ENCODE results near the gene PDE4C.

The PDE4C gene

DNA sequence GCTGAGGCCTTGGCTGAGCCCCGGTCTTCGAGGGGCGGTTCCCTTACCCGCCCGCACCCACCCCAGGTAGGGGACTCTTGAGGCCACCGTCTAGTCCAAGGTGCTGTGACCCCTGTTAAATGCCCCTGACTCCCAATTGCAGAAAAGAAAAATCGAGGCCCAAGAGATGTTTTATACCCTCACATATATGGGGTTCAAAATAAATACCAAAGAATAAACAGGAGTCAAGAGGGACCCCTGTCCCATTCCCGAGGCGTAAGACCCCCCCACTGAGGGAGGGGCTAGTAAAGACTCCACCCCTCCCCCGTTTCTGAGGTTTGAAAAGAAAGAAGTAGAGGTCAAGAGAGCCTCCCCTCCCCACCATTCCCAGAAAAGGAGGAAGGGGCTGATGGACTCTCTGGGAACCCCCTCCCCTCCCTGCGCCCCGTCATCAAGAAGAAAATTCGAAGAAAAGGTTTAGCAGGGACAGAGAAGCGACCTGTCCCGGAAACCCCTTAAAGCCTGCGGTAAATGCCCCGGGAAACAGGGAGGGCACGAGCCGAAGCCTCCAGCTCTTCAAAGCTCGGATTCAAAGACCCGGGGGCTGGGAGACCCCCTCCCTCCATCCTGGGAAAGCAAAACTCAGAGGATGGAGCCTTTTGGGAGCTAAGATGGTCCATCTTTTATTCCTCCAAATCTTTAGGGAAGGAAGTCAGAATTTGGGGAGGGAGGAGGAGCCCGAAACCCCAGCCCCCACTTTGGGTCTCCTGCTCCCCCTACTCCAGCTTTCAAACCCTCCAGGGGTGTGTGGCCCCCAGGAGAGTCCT, 21.6 kb downstream of the PDE4C start:
- peak overlapping the region; percentile 94 for H3K27ac Mint-ChIP-seq
- DNase-seq = peak; percentile 54

DNA sequence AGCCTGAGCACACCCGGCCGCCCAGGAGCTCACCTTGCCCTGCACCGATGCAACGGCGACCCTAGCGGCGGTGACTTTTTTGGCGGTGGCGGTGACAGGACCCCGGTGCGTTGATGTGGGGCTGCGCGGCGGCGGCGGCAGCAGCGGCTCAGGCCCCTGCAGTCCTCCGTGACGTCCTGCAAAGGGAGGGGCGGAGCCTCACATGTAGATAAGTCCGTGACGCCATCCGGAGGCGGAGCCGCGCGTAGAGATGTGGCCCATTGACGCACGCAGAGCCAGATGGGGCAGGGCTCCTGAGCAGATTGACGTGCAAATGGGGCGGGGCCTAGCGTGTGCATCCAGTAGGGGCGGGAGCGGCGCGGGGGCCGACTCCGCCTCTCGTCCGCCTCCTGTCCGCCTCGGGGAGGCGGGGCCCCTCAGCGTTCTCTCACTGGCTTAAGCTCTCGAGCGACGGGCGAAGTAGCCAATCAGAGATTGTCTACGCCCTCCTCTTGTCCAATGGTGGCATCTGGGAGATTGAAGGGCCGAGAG, 22.3 kb downstream of the PDE4C start, which contains the start of gene RAB3A:
Gene RAB3A, minus strand, starts transcription at position 180 of the 531 bp plus-strand sequence. CDS start 1,302 bp downstream, outside the sequence.
- Mint-ChIP-seq H3K36me3 (peaks cover 10 to 17% of the 10 kb centered on the region in 2 donors), H3K4me3 (peak within 1 kb of the TSS; percentile 94 to 95), H3K9me3 (no peaks in the 10 kb centered on the region), H3K4me1 (peaks cover 14 to 35% of the 10 kb centered on the region in 2 donors), H3K27me3 (peaks cover 5 to 6% of the 10 kb centered on the region in 2 donors), H3K27ac (peak within 1 kb of the TSS; percentile 94)
- ATAC-seq (replicated peaks) (peak; percentile 90 to 92), DNase-seq (peak; percentile 99)

More for the DNA sequence above, 21.6 kb downstream of the PDE4C start:
- H3K4me1 Mint-ChIP-seq = peaks cover 14 to 35% of the 10 kb centered on the region in 2 donors
- ATAC-seq (replicated peaks) = peak; percentile 12 to 15
- H3K36me3 Mint-ChIP-seq = peaks cover 10 to 17% of the 10 kb centered on the region in 2 donors
- no peaks in the 10 kb centered on the region for H3K9me3 Mint-ChIP-seq
- H3K27me3 Mint-ChIP-seq = peaks cover 5 to 10% of the 10 kb centered on the region in 2 donors
- H3K4me3 Mint-ChIP-seq = peak overlapping the region; percentile 88 to 94

DNA sequence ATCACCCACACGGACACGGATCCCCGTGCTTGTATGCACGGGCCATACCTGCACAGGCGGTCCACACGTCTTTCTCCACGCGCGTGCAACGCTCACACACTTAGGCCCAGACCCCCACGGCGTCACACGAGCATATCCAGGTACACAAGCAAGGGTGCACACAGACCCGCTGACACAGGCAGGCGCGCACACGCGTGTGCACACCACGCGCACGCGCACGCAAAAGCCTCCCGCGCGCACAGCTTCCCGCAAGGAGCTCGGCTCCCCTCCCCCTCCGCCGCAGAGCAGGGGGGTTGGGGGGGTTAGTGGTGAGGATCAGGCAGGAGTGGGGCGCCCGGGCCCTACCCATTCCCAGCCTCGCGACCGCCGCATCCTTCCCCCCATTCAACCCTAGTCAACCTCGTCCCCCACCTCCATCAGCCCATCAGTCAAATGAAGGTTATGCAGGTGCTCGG, 22.8 kb downstream of the PDE4C start:
- peak overlapping the region; percentile 91 for H3K27ac Mint-ChIP-seq
- peaks cover 1% of the 10 kb centered on the region in 2 donors for H3K27me3 Mint-ChIP-seq
- H3K9me3 Mint-ChIP-seq = no peaks in the 10 kb centered on the region
- DNase-seq = no peak
- H3K36me3 Mint-ChIP-seq = peaks cover 15 to 22% of the 10 kb centered on the region in 2 donors
- peaks cover 14 to 35% of the 10 kb centered on the region in 2 donors for H3K4me1 Mint-ChIP-seq
- peak overlapping the region; percentile 94 to 95 for H3K4me3 Mint-ChIP-seq
- peak; percentile 8 to 20 for ATAC-seq (replicated peaks)

DNA sequence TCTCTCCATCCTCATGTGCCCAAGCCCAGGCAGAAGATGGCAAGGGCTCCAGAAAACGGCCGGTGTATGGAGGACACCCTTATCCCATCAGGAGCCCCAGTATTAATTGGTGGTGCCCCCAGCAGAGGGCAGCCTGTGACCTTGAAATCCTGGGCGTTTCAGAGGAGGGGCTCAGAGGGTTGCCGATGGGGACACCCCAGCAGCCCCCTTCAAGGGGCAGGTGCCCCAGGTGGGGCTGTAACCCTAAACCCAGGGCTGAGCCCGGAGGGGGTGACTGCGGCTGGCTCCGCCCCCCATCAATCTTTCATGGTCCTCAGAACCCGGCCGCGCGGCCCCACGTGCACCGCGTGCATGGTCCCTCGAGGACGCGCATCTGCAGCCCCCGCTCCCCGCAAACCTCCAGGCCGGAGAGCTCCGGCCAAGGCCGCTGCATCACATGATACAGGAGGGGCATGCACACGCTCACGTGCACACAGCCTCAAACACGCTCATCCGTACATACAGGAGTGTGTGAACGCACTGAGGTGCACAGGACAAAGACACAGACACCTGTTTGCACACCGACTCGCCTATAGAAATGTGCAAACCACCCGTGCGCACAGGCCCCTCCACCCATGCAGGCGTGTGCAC, 23.3 kb downstream of the PDE4C start:
- Mint-ChIP-seq H3K4me1 (peaks cover 14 to 35% of the 10 kb centered on the region in 2 donors), H3K27me3 (no peaks in the 10 kb centered on the region), H3K4me3 (peak overlapping the region; percentile 94 to 95), H3K36me3 (peaks cover 20 to 27% of the 10 kb centered on the region in 2 donors), H3K27ac (peak overlapping the region; percentile 91), H3K9me3 (no peaks in the 10 kb centered on the region)
- ATAC-seq (replicated peaks) (no peak), DNase-seq (no peak)

GRCh38 chr19:18202397-18202777, 23.9 kb downstream of the PDE4C start:
- Mint-ChIP-seq H3K4me1 (peaks cover 14 to 35% of the 10 kb centered on the region in 2 donors), H3K9me3 (no peaks in the 10 kb centered on the region), H3K4me3 (peak overlapping the region; percentile 72 to 94), H3K36me3 (peaks cover 21 to 31% of the 10 kb centered on the region in 2 donors), H3K27ac (no peak overlapping the region), H3K27me3 (no peaks in the 10 kb centered on the region)
- DNase-seq (no peak), ATAC-seq (replicated peaks) (no peak)

DNA sequence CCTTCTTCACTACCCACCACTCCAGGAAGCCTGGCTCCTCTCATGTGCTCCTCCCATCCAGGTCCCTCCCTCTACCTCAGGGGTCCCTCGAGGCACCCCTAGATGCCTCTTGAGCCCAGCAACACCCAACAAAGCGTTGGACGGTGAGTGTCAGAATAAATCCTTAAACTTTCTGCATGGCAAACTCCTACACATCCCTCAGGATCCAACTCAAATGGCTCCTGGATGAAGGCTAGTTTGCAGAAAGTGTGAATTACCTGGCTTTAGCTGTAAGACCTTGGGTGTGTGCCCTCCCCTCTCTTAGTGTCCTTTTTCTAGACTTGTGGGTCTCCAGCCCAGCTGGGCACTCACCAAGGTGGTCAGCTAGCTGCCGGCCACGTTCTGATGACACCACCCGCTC, 27.9 kb downstream of the PDE4C start:
- H3K36me3 Mint-ChIP-seq = peaks cover 29 to 49% of the 10 kb centered on the region in 2 donors
- no peaks in the 10 kb centered on the region for H3K27me3 Mint-ChIP-seq
- DNase-seq = no peak
- peaks cover 25 to 35% of the 10 kb centered on the region in 2 donors for H3K4me1 Mint-ChIP-seq
- H3K27ac Mint-ChIP-seq = no peak overlapping the region
- no peaks in the 10 kb centered on the region for H3K9me3 Mint-ChIP-seq
- no peak for ATAC-seq (replicated peaks)
- H3K4me3 Mint-ChIP-seq = no peak overlapping the region

GRCh38 chr19:18197941-18198340, 28.3 kb downstream of the PDE4C start:
- Mint-ChIP-seq H3K27me3 (no peaks in the 10 kb centered on the region), H3K4me1 (peaks cover 20 to 31% of the 10 kb centered on the region in 2 donors), H3K27ac (no peak overlapping the region), H3K9me3 (no peaks in the 10 kb centered on the region), H3K36me3 (peaks cover 29 to 49% of the 10 kb centered on the region in 2 donors), H3K4me3 (no peak overlapping the region)
- ATAC-seq (replicated peaks) (no peak), DNase-seq (no peak)

- no peak overlapping the region for H3K4me3 Mint-ChIP-seq
- peaks cover 25 to 47% of the 10 kb centered on the region in 2 donors for H3K36me3 Mint-ChIP-seq
- H3K4me1 Mint-ChIP-seq = peaks cover 17 to 24% of the 10 kb centered on the region in 2 donors
- ATAC-seq (replicated peaks) (no peak), DNase-seq (no peak)
- H3K9me3 Mint-ChIP-seq = no peaks in the 10 kb centered on the region
- no peaks in the 10 kb centered on the region for H3K27me3 Mint-ChIP-seq
- H3K27ac Mint-ChIP-seq = no peak overlapping the region
Measured at GRCh38 chr19:18197306-18197705, 28.9 kb downstream of the PDE4C start.

- Mint-ChIP-seq H3K27me3 (no peaks in the 10 kb centered on the region), H3K27ac (peak overlapping the region; percentile 67), H3K4me3 (no peak overlapping the region), H3K4me1 (peaks cover 19 to 27% of the 10 kb centered on the region in 2 donors), H3K36me3 (peaks cover 20 to 39% of the 10 kb centered on the region in 2 donors), H3K9me3 (no peaks in the 10 kb centered on the region)
- no peak for ATAC-seq (replicated peaks)
- DNase-seq = no peak
Measured at GRCh38 chr19:18196511-18196845, 29.8 kb downstream of the PDE4C start.

- peaks cover 19 to 28% of the 10 kb centered on the region in 2 donors for H3K4me1 Mint-ChIP-seq
- no peaks in the 10 kb centered on the region for H3K9me3 Mint-ChIP-seq
- peak overlapping the region; percentile 87 to 92 for H3K4me3 Mint-ChIP-seq
- H3K27ac Mint-ChIP-seq = peak overlapping the region; percentile 84
- H3K36me3 Mint-ChIP-seq = peaks cover 19 to 32% of the 10 kb centered on the region in 2 donors
- ATAC-seq (replicated peaks) (no peak), DNase-seq (peak; percentile 35)
- no peaks in the 10 kb centered on the region for H3K27me3 Mint-ChIP-seq
Measured at GRCh38 chr19:18194554-18195238, 31.5 kb downstream of the PDE4C start.

DNA sequence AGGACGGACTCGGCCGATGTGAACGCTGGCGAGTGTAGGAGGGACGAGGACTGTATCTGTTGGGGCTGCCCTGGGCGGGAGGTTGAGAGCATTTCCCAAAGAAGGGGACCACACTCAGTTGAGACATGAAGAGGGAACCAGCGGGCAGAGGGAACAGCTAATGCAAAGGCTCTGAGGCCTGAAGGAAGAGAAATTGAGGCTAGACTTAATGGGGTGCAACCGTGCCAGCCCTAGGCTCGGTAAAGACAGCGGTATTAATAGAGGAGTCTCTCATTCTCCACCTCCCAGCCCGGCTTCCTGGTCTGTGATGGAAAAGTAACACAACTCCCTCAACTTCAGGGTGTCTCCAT, 32.1 kb downstream of the PDE4C start:
- no peaks in the 10 kb centered on the region for H3K9me3 Mint-ChIP-seq

GRCh38 chr19:18193388-18194180, 32.7 kb downstream of the PDE4C start:
- H3K4me1 Mint-ChIP-seq = peaks cover 21 to 28% of the 10 kb centered on the region in 2 donors
- H3K27me3 Mint-ChIP-seq = no peaks in the 10 kb centered on the region
- ATAC-seq (replicated peaks) (no peak), DNase-seq (no peak)
- peak overlapping the region; percentile 95 for H3K27ac Mint-ChIP-seq
- H3K9me3 Mint-ChIP-seq = no peaks in the 10 kb centered on the region
- peak overlapping the region; percentile 87 to 92 for H3K4me3 Mint-ChIP-seq
- peaks cover 15 to 28% of the 10 kb centered on the region in 2 donors for H3K36me3 Mint-ChIP-seq

More for the DNA sequence above, 32.1 kb downstream of the PDE4C start:
- no peaks in the 10 kb centered on the region for H3K27me3 Mint-ChIP-seq
- H3K4me1 Mint-ChIP-seq = peaks cover 19 to 28% of the 10 kb centered on the region in 2 donors
- peak overlapping the region; percentile 87 to 92 for H3K4me3 Mint-ChIP-seq
- no peak for DNase-seq
- H3K36me3 Mint-ChIP-seq = peaks cover 19 to 32% of the 10 kb centered on the region in 2 donors
- no peak for ATAC-seq (replicated peaks)
- H3K27ac Mint-ChIP-seq = no peak overlapping the region

DNA sequence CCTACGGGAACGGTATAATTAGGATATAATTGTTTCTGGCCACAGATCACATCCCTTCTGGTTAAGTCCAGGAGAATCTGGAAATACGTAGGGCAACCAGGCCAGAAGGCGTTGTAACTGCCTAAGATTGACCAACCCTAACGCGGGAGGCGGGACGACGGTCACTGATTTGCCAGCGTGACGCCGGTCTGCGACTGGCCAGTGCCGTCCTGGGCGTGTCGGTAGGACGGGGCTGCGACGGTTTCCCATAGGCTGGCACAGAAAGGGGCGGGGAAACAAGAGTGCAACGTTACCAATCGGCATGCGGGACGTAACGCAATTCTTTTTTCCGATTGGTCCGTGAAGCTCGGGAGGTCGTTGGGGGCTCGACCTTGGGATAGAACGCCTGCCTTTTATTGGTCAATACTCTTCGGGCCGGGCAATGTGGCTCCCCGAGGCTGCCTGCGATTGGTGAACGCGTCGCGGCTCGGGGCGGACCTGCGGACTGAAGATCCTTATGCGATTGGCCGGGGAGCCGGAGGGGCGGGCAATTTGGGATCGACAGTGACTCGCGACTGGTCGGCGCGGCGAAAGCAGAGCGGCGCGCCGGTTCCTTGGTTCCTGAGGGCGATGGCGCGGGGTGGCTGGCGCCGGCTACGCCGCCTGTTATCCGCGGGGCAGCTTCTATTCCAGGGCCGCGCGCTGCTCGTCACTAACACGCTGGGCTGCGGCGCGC, 33.4 kb downstream of the PDE4C start, which contains the start of gene MPV17L2:
Gene MPV17L2, plus strand, starts transcription at position 546 of the 715 bp plus-strand sequence. Its CDS starts 64 bp downstream, at position 610.
- ATAC-seq (replicated peaks) (peak; percentile 88 to 91), DNase-seq (peak; percentile 98)
- Mint-ChIP-seq H3K9me3 (no peaks in the 10 kb centered on the region), H3K4me1 (peaks cover 21 to 28% of the 10 kb centered on the region in 2 donors), H3K4me3 (peak within 1 kb of the TSS; percentile 87 to 92), H3K27me3 (no peaks in the 10 kb centered on the region), H3K27ac (peak within 1 kb of the TSS; percentile 95), H3K36me3 (peaks cover 8 to 21% of the 10 kb centered on the region in 2 donors)
